Uterus (tissue), 4 donors: Measurements from ENCODE around the gene BBX. TPM values are rescaled to one million over a fixed set of nuclear protein-coding genes. Genes with fewer than 3 reads are reported as not detected.

ENCODE experiments used
- DNase-seq, 2 donors: peaks; one replicate each; pipeline ENCODE4 v3.0.0-alpha.2; 2019 to 2020
- H3K27ac ChIP-seq, 2 donors: fragments of 200-600 bp; sonication (generic); 1 replicate in 1 of 2; 2 replicates in 1 of 2; pipeline ENCODE4 v1.5.1; 2016 to 2018
- H3K27me3 ChIP-seq, 2 donors: fragments of 200-600 bp; sonication (generic); one replicate each; pipeline ENCODE4 v1.5.1; 2018 to 2019; ENCODE audit warnings: control low read depth in 1 of 2
- H3K36me3 ChIP-seq, 2 donors: fragments of 200-600 bp; sonication (generic); one replicate each; pipeline ENCODE4 v1.5.1; 2019; ENCODE audit warnings: control low read depth in 1 of 2
- H3K4me1 ChIP-seq, 2 donors: fragments of 200-600 bp; sonication (generic); one replicate each; pipeline ENCODE4 v1.5.1; 2018 to 2019; ENCODE audit warnings: control low read depth in 1 of 2
- H3K4me3 ChIP-seq, 2 donors: fragments of 200-600 bp; sonication (generic); 1 replicate in 1 of 2; 2 replicates in 1 of 2; pipeline ENCODE4 v1.5.1; 2018 to 2019; ENCODE audit warnings: mild to moderate bottlenecking in 1 of 2
- H3K9me3 ChIP-seq, 2 donors: fragments of 200-600 bp; sonication (generic); one replicate each; pipeline ENCODE4 v1.5.1; 2019; ENCODE audit warnings: control low read depth in 1 of 2
- POLR2A ChIP-seq, 2 donors: fragments of 450-650 bp; IDR thresholded peaks; one replicate each; pipeline ENCODE4 v1.6.1; 2016; ENCODE audit warnings: antibody characterized with exemption in 2 of 2, mild to moderate bottlenecking in 1 of 2, moderate library complexity in 1 of 2
- intact Hi-C: fragments of 100-400 bp; cut with DNase I; formaldehyde crosslinking; loops from one replicate; pipeline ENCODE4 v1.15.1; 2023; ENCODE audit warnings: low total_unique reads
- total RNA-seq, 4 donors: library from RNA; depleted of rRNA in 3 of 4; stranded (reverse); fragments of >200 nt in 3 of 4; gene quantifications; one replicate each; pipeline versions ENCODE4 v1.1.0 to v1.2.4, GENCODE V29; 2014 to 2023
- TF ChIP-seq, protein P1 (sequence below), 4 experiments: fragments of 200-600 bp in 2 of 4; fragments of 450-650 bp in 2 of 4; sonication (generic) in 2 of 4; IDR thresholded peaks; one replicate each; pipeline ENCODE4 v1.5.1; 2016 to 2019; ENCODE audit warnings: antibody characterized with exemption in 4 of 4, mild to moderate bottlenecking in 2 of 4, moderate library complexity in 1 of 4
- donor health status: DM: yes; HTN: yes; CAD: no.

The BBX gene
- total RNA-seq, 4 donors from 2014 or later = 21.5 to 106 (median 63.8) TPM

DNA sequence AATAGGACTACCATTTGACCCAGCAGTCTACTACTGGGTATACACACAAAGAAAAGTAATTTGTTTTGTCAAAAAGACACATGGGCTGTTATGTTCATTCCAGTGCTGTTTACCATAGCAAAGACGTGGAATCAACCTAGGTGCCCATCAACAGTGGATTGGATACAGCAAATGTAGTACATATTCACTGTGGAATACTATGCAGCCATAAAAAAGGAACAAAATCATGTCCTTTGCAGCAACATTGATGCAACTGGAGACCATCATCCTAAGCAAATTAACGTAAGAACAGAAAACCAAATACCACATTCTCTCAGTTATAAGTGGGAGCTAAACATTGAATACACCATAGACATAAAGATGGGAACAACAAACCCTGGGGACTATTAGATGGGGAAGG lies 25.8 kb downstream of the BBX start:
- intact Hi-C loops = no loop called here
- no peaks in the 10 kb centered on the region for H3K4me1 ChIP-seq
- no peak for DNase-seq
- no peaks in the 10 kb centered on the region for H3K9me3 ChIP-seq
- no peak overlapping the region for H3K27ac ChIP-seq
- no peak overlapping the region for H3K4me3 ChIP-seq
- no peaks in the 10 kb centered on the region for H3K36me3 ChIP-seq
- no peak for TF ChIP-seq POLR2A (IDR thresholded peaks at IDR 0.05)
- TF ChIP-seq, protein P1, sequence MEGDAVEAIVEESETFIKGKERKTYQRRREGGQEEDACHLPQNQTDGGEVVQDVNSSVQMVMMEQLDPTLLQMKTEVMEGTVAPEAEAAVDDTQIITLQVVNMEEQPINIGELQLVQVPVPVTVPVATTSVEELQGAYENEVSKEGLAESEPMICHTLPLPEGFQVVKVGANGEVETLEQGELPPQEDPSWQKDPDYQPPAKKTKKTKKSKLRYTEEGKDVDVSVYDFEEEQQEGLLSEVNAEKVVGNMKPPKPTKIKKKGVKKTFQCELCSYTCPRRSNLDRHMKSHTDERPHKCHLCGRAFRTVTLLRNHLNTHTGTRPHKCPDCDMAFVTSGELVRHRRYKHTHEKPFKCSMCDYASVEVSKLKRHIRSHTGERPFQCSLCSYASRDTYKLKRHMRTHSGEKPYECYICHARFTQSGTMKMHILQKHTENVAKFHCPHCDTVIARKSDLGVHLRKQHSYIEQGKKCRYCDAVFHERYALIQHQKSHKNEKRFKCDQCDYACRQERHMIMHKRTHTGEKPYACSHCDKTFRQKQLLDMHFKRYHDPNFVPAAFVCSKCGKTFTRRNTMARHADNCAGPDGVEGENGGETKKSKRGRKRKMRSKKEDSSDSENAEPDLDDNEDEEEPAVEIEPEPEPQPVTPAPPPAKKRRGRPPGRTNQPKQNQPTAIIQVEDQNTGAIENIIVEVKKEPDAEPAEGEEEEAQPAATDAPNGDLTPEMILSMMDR (IDR thresholded peaks at IDR 0.05) = no peak
- H3K27me3 ChIP-seq = no peaks in the 10 kb centered on the region

DNA sequence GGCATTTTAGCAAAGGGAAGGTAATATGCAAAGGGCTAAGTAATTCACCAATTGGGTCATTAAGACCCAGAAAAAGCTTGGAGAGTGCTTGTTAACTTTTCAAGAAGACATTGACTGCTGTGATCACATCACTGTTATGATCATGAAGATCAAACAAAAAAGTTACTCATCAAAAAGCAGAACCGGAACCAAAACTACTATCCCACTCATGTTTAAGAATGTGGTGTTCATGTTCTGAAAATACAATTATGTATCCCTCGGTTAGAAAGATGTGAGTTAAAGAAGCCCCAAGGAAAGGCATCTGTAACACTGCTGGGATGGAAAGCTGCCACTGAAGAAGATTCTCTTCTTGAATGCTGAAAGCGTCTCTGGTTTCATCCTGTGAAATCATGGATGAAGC lies 32.6 kb downstream of the BBX start:
- no peaks in the 10 kb centered on the region for H3K36me3 ChIP-seq
- H3K27ac ChIP-seq = no peak overlapping the region
- DNase-seq = no peak
- no peak for TF ChIP-seq POLR2A (IDR thresholded peaks at IDR 0.05)
- TF ChIP-seq, protein P1 (IDR thresholded peaks at IDR 0.05) = no peak
- no peaks in the 10 kb centered on the region for H3K27me3 ChIP-seq
- H3K9me3 ChIP-seq = no peaks in the 10 kb centered on the region
- H3K4me1 ChIP-seq = peaks cover 0 to 7% of the 10 kb centered on the region in 2 donors
- H3K4me3 ChIP-seq = no peak overlapping the region
- intact Hi-C loops = no loop called here

DNA sequence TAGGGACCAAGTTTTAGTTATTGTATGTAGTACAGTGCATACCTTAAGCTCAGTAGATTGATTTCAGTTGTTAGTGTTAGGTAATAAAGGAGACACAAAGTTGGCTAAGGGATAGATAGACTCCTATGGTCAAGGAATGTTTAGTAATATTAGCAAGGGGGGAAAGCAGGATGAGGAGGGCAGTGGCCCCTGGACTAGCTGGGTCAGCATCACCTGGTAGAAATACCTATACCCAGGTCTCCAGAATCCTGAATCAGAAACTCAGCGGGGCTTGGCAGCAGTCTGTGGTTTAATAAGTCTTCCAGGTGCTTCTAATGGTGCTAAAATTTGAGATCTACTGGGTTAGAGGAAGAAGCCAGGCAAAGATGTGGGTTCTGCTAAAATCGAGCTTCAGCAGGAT lies 35.0 kb downstream of the BBX start:
- Histone ChIP-seq H3K27ac (no peak overlapping the region), H3K9me3 (no peaks in the 10 kb centered on the region), H3K36me3 (no peaks in the 10 kb centered on the region), H3K4me3 (no peak overlapping the region), H3K27me3 (no peaks in the 10 kb centered on the region), H3K4me1 (peaks cover 0 to 11% of the 10 kb centered on the region in 2 donors)
- TF ChIP-seq, protein P1 (IDR thresholded peaks at IDR 0.05) = no peak
- TF ChIP-seq POLR2A (IDR thresholded peaks at IDR 0.05) = no peak
- no peak for DNase-seq
- intact Hi-C loops = no loop called here

DNA sequence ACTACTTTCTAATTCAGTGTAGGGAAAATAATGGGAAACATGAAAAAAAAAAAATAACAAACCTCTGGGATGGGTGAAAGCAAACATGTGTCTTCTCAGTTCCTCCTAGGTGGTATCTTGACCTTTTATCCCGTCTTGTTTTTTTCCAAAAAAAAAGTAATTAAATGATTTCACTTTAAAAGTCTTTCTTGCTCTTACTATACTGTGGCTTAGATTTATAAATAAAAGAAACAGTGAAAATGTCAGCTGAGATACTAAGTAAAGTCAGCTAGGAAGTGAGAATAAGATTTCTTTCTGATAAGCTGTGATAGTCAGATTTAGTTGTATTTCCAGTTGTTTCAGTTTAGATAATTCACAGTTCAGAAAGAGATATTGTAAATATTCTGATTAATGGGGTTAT lies 37.4 kb downstream of the BBX start:
- no peak overlapping the region for H3K27ac ChIP-seq
- TF ChIP-seq, protein P1 (IDR thresholded peaks at IDR 0.05) = no peak
- no peak for TF ChIP-seq POLR2A (IDR thresholded peaks at IDR 0.05)
- DNase-seq = no peak
- intact Hi-C loops = no loop called here
- no peaks in the 10 kb centered on the region for H3K36me3 ChIP-seq
- H3K4me3 ChIP-seq = no peak overlapping the region
- H3K27me3 ChIP-seq = no peaks in the 10 kb centered on the region
- no peaks in the 10 kb centered on the region for H3K9me3 ChIP-seq
- H3K4me1 ChIP-seq = peaks cover 0 to 11% of the 10 kb centered on the region in 2 donors

DNA sequence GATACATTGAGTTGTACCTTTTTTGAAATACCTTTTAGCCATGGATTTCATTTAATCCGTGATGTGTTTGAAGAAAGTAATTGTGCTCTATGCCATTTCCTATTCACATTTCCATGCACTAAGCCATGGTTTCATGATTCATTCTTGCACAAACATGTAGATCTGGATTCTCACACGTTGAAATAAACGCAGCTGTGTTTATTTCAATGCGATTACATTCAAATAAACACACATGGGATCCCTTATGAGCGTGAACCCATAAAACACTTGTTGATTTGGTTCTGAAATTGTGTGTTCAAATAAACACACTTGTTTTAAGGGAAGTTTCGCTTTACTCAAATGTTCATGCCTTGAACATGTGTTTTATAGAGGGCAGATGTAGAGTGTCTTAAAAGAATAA lies 39.2 kb downstream of the BBX start:
- Histone ChIP-seq H3K27ac (no peak overlapping the region), H3K9me3 (no peaks in the 10 kb centered on the region), H3K36me3 (no peaks in the 10 kb centered on the region), H3K4me3 (no peak overlapping the region), H3K27me3 (no peaks in the 10 kb centered on the region), H3K4me1 (peaks cover 0 to 11% of the 10 kb centered on the region in 2 donors)
- intact Hi-C loops = no loop called here
- no peak for DNase-seq
- TF ChIP-seq, protein P1 (IDR thresholded peaks at IDR 0.05) = no peak
- no peak for TF ChIP-seq POLR2A (IDR thresholded peaks at IDR 0.05)
